Neural crest cell (in vitro differentiated cells): Measurements from ENCODE around the gene CEACAM6. TPM values are rescaled to one million over a fixed set of nuclear protein-coding genes. Genes with fewer than 3 reads are reported as not detected.
"Not testable (repeated sequence)": the region's sequence is repeated elsewhere in the genome, so short reads cannot be mapped to it uniquely, and the experiment has no call there.

Experiments
- DNase-seq: peaks from one replicate; pipeline ENCODE4 v3.0.0; 2021; ENCODE audit warnings: low read depth, mixed read lengths, low spot score
- H3K27ac Mint-ChIP-seq: one replicate; pipeline ENCODE4 v1.8.0; 2021; ENCODE audit warnings: mild to moderate bottlenecking, mixed read lengths; ENCODE audit not compliant: unreplicated experiment
- H3K27me3 Mint-ChIP-seq: 2 replicates; pipeline ENCODE4 v1.8.0; 2021; ENCODE audit warnings: low read depth, mild to moderate bottlenecking, mixed read lengths
- H3K36me3 Mint-ChIP-seq: 2 replicates; pipeline ENCODE4 v1.8.0; 2021; ENCODE audit warnings: low read depth, mild to moderate bottlenecking, mixed read lengths
- H3K4me1 Mint-ChIP-seq: 2 replicates; pipeline ENCODE4 v1.8.0; 2021; ENCODE audit warnings: mixed read lengths
- H3K4me3 Mint-ChIP-seq: one replicate; pipeline ENCODE4 v1.8.0; 2021; ENCODE audit warnings: mild to moderate bottlenecking, mixed read lengths
- H3K9me3 Mint-ChIP-seq: 2 replicates; pipeline ENCODE4 v1.8.0; 2021; ENCODE audit warnings: mixed read lengths
- CTCF ChIP-seq: fragments of 200-600 bp; sonication (generic); conservative IDR thresholded peaks from 2 replicates; pipeline ENCODE4 v1.5.0; 2021; ENCODE audit warnings: antibody characterized with exemption, mild to moderate bottlenecking
- long read RNA-seq: library from polyadenylated mRNA; unstranded; transcript quantifications from one replicate; pipeline ENCODE4 v2.0.0, GENCODE V29; 2020
- total RNA-seq: library from RNA; stranded (reverse); gene quantifications from 2 replicates; pipeline ENCODE4 v1.2.1, GENCODE V29; 2021

CEACAM6 gene
- not detected in 2 replicates for total RNA-seq
- long read RNA-seq, result 0 reads

GRCh38 chr19:41755328-41755913 lies at the start of gene CEACAM6:
Gene CEACAM6, plus strand, starts transcription at chr19:41755530. Its CDS starts 109 bp downstream, at chr19:41755639.
- Mint-ChIP-seq H3K27ac (no peak within 1 kb of the TSS), H3K27me3 (peaks cover 45% of the 10 kb centered on the region), H3K4me3 (no peak within 1 kb of the TSS), H3K36me3 (no peaks in the 10 kb centered on the region), H3K4me1 (no peaks in the 10 kb centered on the region), H3K9me3 (peaks cover 10% of the 10 kb centered on the region)
- TF ChIP-seq CTCF, result no peak
- DNase-seq, result no peak

DNA sequence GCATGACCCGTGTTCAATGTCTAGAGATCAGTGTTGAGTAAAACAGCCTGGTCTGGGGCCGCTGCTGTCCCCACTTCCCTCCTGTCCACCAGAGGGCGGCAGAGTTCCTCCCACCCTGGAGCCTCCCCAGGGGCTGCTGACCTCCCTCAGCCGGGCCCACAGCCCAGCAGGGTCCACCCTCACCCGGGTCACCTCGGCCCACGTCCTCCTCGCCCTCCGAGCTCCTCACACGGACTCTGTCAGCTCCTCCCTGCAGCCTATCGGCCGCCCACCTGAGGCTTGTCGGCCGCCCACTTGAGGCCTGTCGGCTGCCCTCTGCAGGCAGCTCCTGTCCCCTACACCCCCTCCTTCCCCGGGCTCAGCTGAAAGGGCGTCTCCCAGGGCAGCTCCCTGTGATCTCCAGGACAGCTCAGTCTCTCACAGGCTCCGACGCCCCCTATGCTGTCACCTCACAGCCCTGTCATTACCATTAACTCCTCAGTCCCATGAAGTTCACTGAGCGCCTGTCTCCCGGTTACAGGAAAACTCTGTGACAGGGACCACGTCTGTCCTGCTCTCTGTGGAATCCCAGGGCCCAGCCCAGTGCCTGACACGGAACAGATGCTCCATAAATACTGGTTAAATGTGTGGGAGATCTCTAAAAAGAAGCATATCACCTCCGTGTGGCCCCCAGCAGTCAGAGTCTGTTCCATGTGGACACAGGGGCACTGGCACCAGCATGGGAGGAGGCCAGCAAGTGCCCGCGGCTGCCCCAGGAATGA lies 48.4 kb upstream of the CEACAM6 start:
- peak; percentile 64 for TF ChIP-seq CTCF
- Mint-ChIP-seq H3K4me1 (no peaks in the 10 kb centered on the region), H3K27me3 (no peaks in the 10 kb centered on the region), H3K27ac (no peak overlapping the region), H3K36me3 (no peaks in the 10 kb centered on the region), H3K9me3 (peaks cover 8% of the 10 kb centered on the region), H3K4me3 (no peak overlapping the region)
- DNase-seq, result no peak

DNA sequence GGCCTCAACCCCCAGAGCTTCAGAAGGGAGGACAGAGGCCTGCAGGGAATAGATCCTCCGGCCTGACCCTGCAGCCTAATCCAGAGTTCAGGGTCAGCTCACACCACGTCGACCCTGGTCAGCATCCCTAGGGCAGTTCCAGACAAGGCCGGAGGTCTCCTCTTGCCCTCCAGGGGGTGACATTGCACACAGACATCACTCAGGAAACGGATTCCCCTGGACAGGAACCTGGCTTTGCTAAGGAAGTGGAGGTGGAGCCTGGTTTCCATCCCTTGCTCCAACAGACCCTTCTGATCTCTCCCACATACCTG lies 47.9 kb upstream of the CEACAM6 start:
- TF ChIP-seq CTCF, result no peak
- no peaks in the 10 kb centered on the region for H3K27me3 Mint-ChIP-seq

DNA sequence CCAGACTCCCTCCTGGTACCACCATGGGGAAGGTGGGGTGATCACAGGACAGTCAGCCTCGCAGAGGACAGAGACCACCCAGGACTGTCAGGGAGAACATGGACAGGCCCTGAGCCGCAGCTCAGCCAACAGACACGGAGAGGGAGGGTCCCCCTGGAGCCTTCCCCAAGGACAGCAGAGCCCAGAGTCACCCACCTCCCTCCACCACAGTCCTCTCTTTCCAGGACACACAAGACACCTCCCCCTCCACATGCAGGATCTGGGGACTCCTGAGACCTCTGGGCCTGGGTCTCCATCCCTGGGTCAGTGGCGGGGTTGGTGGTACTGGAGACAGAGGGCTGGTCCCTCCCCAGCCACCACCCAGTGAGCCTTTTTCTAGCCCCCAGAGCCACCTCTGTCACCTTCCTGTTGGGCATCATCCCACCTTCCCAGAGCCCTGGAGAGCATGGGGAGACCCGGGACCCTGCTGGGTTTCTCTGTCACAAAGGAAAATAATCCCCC lies 47.4 kb upstream of the CEACAM6 start:
- no peaks in the 10 kb centered on the region for H3K36me3 Mint-ChIP-seq
- TF ChIP-seq CTCF, result no peak
- no peak overlapping the region for H3K4me3 Mint-ChIP-seq
- H3K4me1 Mint-ChIP-seq, result no peaks in the 10 kb centered on the region
- no peaks in the 10 kb centered on the region for H3K27me3 Mint-ChIP-seq
- H3K27ac Mint-ChIP-seq, result no peak overlapping the region
- no peak for DNase-seq
- peaks cover 8% of the 10 kb centered on the region for H3K9me3 Mint-ChIP-seq

More for the DNA sequence above, 47.9 kb upstream of the CEACAM6 start:
- Mint-ChIP-seq H3K9me3 (peaks cover 8% of the 10 kb centered on the region), H3K36me3 (no peaks in the 10 kb centered on the region), H3K27ac (no peak overlapping the region), H3K4me3 (no peak overlapping the region), H3K4me1 (no peaks in the 10 kb centered on the region)
- DNase-seq, result no peak

- DNase-seq, result no peak
- H3K27ac Mint-ChIP-seq, result no peak within 1 kb of the TSS
- no peaks in the 10 kb centered on the region for H3K27me3 Mint-ChIP-seq
- no peak for TF ChIP-seq CTCF
- no peaks in the 10 kb centered on the region for H3K36me3 Mint-ChIP-seq
- peaks cover 10% of the 10 kb centered on the region for H3K9me3 Mint-ChIP-seq
- no peaks in the 10 kb centered on the region for H3K4me1 Mint-ChIP-seq
- H3K4me3 Mint-ChIP-seq, result no peak within 1 kb of the TSS
These were observed 46.8 kb upstream of the CEACAM6 start, which contains the start of gene CEACAM5 for GRCh38 chr19:41708481-41708880. Gene CEACAM5, plus strand, starts transcription at chr19:41708626. Its CDS starts 106 bp downstream, at chr19:41708732.

GRCh38 chr19:41709516-41709915 lies 45.8 kb upstream of the CEACAM6 start:
- H3K27me3 Mint-ChIP-seq, H3K4me3 Mint-ChIP-seq: not testable (repeated sequence)

More at GRCh38 chr19:41709516-41709915, 45.8 kb upstream of the CEACAM6 start:
- DNase-seq, H3K27ac Mint-ChIP-seq, H3K4me1 Mint-ChIP-seq, H3K36me3 Mint-ChIP-seq: not testable (repeated sequence)
- H3K9me3 Mint-ChIP-seq, result peaks cover 12% of the 10 kb centered on the region
